Measurements from ENCODE around the gene CALML6.

DNA sequence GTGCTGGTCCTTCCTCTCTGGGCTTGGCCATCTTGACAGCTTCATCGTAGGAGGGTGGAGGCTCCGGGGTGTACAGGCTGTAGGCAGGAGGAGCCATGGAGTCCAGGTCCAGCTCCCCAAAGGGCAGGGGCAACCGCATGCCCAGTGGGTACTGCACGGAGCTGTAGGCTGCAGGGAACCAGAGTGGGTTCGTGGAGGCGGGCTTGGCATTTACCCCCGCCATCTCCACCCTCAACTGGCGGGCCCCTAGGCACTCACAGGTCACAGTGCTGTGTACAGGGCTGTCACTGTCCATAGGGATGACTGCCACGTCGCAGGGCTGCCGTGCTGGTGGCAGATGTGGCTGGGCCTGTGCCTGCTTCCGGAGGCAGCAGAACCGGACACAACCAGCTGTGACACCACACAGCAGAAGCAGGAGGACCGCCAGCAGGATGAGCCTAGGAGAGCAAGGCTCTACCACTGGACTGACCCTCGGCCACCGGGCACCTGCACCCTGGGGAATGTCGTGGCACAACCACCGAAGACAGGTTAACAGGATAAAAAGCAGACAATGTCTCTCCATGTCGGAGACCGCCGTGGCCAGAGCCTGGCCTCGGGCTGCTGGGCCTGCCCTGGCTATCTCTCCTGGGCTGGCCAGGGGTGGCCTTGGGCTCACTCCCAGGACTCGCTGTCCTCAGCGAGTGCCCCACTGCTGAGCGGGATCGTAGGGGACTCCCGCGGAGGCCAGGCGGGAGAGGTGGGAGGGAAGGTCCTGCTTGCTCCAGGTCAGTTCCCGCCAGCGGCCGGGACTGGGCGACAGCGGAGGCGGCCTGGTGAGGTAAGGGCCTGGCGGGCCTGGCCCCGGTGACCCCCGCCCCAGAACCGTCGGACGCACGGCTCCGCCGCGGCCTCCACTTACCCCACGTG lies 3.2 kb downstream of the CALML6 start:
- TF ChIP-seq TAF1 (IDR thresholded peaks at IDR 0.05; ENCODE audit: borderline replicate concordance, low read depth, low read length) (no peak), POLR2A (IDR thresholded peaks at IDR 0.05; ENCODE audit: low read depth, low read length) (no peak)
